GM18502 (cell line): ENCODE results near the gene POU6F2.
A peak's percentile ranks its signal among the peaks of the same experiment; 100 is the strongest.

Source experiments
- ATAC-seq: cut with Tn5 transposase; IDR thresholded peaks from one replicate; pipeline ENCODE4 v1.9.1; 2021; ENCODE audit warnings: mild to moderate bottlenecking; ENCODE audit not compliant: unreplicated experiment, poor library complexity

Gene POU6F2

GRCh38 chr7:39416866-39417265, 439.2 kb downstream of the POU6F2 start:
- no peak for ATAC-seq

- no peak for ATAC-seq
Measured at GRCh38 chr7:39417642-39418041, 439.9 kb downstream of the POU6F2 start.

GRCh38 chr7:39421251-39421650, 443.5 kb downstream of the POU6F2 start:
- no peak for ATAC-seq

- no peak for ATAC-seq
Measured at GRCh38 chr7:39421661-39422060, 444.0 kb downstream of the POU6F2 start.

- no peak for ATAC-seq
Measured at GRCh38 chr7:39428221-39428620, 450.5 kb downstream of the POU6F2 start.

GRCh38 chr7:39429421-39429820, 451.7 kb downstream of the POU6F2 start:
- ATAC-seq: no peak

GRCh38 chr7:39430441-39430840, 452.7 kb downstream of the POU6F2 start:
- no peak for ATAC-seq

- ATAC-seq: no peak
Measured at GRCh38 chr7:39430909-39431641, 453.4 kb downstream of the POU6F2 start.

GRCh38 chr7:39432368-39432767, 454.7 kb downstream of the POU6F2 start:
- no peak for ATAC-seq

- no peak for ATAC-seq
Measured at GRCh38 chr7:39432807-39433416, 455.2 kb downstream of the POU6F2 start.

- no peak for ATAC-seq
Measured at GRCh38 chr7:39433550-39433949, 455.8 kb downstream of the POU6F2 start.

GRCh38 chr7:39434012-39434411, 456.3 kb downstream of the POU6F2 start:
- ATAC-seq: no peak

GRCh38 chr7:39446546-39446945, 468.8 kb downstream of the POU6F2 start:
- ATAC-seq: no peak

GRCh38 chr7:39451901-39452300, 474.2 kb downstream of the POU6F2 start:
- no peak for ATAC-seq

GRCh38 chr7:39453743-39454355, 476.1 kb downstream of the POU6F2 start:
- ATAC-seq: peak; percentile 89

GRCh38 chr7:39458061-39458745, 480.5 kb downstream of the POU6F2 start:
- ATAC-seq: no peak

- ATAC-seq: no peak
Measured at GRCh38 chr7:39459636-39460035, 481.9 kb downstream of the POU6F2 start.

GRCh38 chr7:39460486-39460885, 482.8 kb downstream of the POU6F2 start:
- no peak for ATAC-seq

- ATAC-seq: no peak
Measured at GRCh38 chr7:39461263-39461820, 483.6 kb downstream of the POU6F2 start.

GRCh38 chr7:39463252-39463651, 485.5 kb downstream of the POU6F2 start:
- ATAC-seq: no peak
